ENCODE data around the gene HMX3. TPM values are rescaled to one million over a fixed set of nuclear protein-coding genes. Genes with fewer than 3 reads are reported as not detected.

HMX3 gene
- total RNA-seq, 1 donor from 2014 or later: not detected

GRCh38 chr10:123154092-123154710 lies 18.4 kb downstream of the HMX3 start, which contains the start of gene BUB3:
Gene BUB3, plus strand, starts transcription at chr10:123154402. Its CDS starts 516 bp downstream, at chr10:123154918.
- FAIRE-seq: peak; percentile 94
- Histone ChIP-seq H4K20me1 (ENCODE audit: insufficient read depth, low read length) (peaks cover 45% of the 10 kb centered on the region), H3K36me3 (ENCODE audit: insufficient read depth, low read length) (peaks cover 26% of the 10 kb centered on the region), H3K9me3 (ENCODE audit: insufficient read depth, low read depth, low read length) (no peaks in the 10 kb centered on the region), H3K27me3 (ENCODE audit: insufficient read depth, low read length) (peaks cover 41% of the 10 kb centered on the region), H3K4me2 (ENCODE audit: low read length) (peak within 1 kb of the TSS; percentile 96), H3K4me3 (ENCODE audit: insufficient read depth, low read depth, low read length) (peak within 1 kb of the TSS; percentile 91), H3K9ac (ENCODE audit: low read length) (peak within 1 kb of the TSS; percentile 94), H2AFZ (ENCODE audit: low read depth, low read length) (peak within 1 kb of the TSS; percentile 75), H3K79me2 (ENCODE audit: insufficient read depth, low read length) (peaks cover 50% of the 10 kb centered on the region), H3K27ac (ENCODE audit: low read depth, low read length) (peak within 1 kb of the TSS; percentile 89), H3K4me1 (ENCODE audit: insufficient read depth, low read length) (peaks cover 32% of the 10 kb centered on the region)
- Mint-ChIP-seq H3K36me3 (ENCODE audit: low read depth, unreplicated experiment) (peaks cover 9% of the 10 kb centered on the region), H3K4me3 (ENCODE audit: unreplicated experiment) (peak within 1 kb of the TSS; percentile 99), H3K27me3 (ENCODE audit: low read depth, unreplicated experiment) (peaks cover 36% of the 10 kb centered on the region), H3K9me3 (ENCODE audit: unreplicated experiment) (peaks cover 3% of the 10 kb centered on the region), H3K27ac (ENCODE audit: unreplicated experiment) (peak within 1 kb of the TSS; percentile 98), H3K4me1 (ENCODE audit: low read depth, unreplicated experiment) (peaks cover 27% of the 10 kb centered on the region)
- peak; percentile 99 for DNase-seq (ENCODE audit: low read depth)
- no peak for TF ChIP-seq CTCF (IDR thresholded peaks at IDR 0.05; ENCODE audit: insufficient read depth, low read depth, low read length)

GRCh38 chr10:123154711-123155505 lies 19.1 kb downstream of the HMX3 start:
- H4K20me1 ChIP-seq (ENCODE audit: insufficient read depth, low read length): peaks cover 49% of the 10 kb centered on the region
- peaks cover 32% of the 10 kb centered on the region for H3K27me3 Mint-ChIP-seq (ENCODE audit: low read depth, unreplicated experiment)
- H2AFZ ChIP-seq (ENCODE audit: low read depth, low read length): peak overlapping the region; percentile 75
- H3K27ac Mint-ChIP-seq (ENCODE audit: unreplicated experiment): peak overlapping the region; percentile 70
- peak; percentile 50 for DNase-seq (ENCODE audit: low read depth)
- peaks cover 34% of the 10 kb centered on the region for H3K27me3 ChIP-seq (ENCODE audit: insufficient read depth, low read length)
- peaks cover 9% of the 10 kb centered on the region for H3K36me3 Mint-ChIP-seq (ENCODE audit: low read depth, unreplicated experiment)
- peaks cover 57% of the 10 kb centered on the region for H3K79me2 ChIP-seq (ENCODE audit: insufficient read depth, low read length)
- peaks cover 3% of the 10 kb centered on the region for H3K9me3 Mint-ChIP-seq (ENCODE audit: unreplicated experiment)
- H3K9ac ChIP-seq (ENCODE audit: low read length): peak overlapping the region; percentile 94
- TF ChIP-seq CTCF (IDR thresholded peaks at IDR 0.05; ENCODE audit: insufficient read depth, low read depth, low read length) (no peak), EZH2 (IDR thresholded peaks at IDR 0.05; ENCODE audit: insufficient read depth, low read length) (no peak)
- peaks cover 28% of the 10 kb centered on the region for H3K4me1 Mint-ChIP-seq (ENCODE audit: low read depth, unreplicated experiment)
- H3K36me3 ChIP-seq (ENCODE audit: insufficient read depth, low read length): peaks cover 26% of the 10 kb centered on the region
- peak overlapping the region; percentile 91 for H3K4me3 ChIP-seq (ENCODE audit: insufficient read depth, low read depth, low read length)
- peak overlapping the region; percentile 99 for H3K4me3 Mint-ChIP-seq (ENCODE audit: unreplicated experiment)
- peak overlapping the region; percentile 96 for H3K4me2 ChIP-seq (ENCODE audit: low read length)
- H3K4me1 ChIP-seq (ENCODE audit: insufficient read depth, low read length): peaks cover 32% of the 10 kb centered on the region
- peak overlapping the region; percentile 89 for H3K27ac ChIP-seq (ENCODE audit: low read depth, low read length)
- no peak for FAIRE-seq
- H3K9me3 ChIP-seq (ENCODE audit: insufficient read depth, low read depth, low read length): no peaks in the 10 kb centered on the region
